ENCODE measurements around the gene GRK4. TPM values are rescaled to one million over a fixed set of nuclear protein-coding genes. Genes with fewer than 3 reads are reported as not detected.

The GRK4 gene
- total and polyA plus RNA-seq, 2 of the 8 experiments (the other 6 are each of a cell fraction or from before 2014, with no cell fraction given), result 0.77 to 1.8 TPM

DNA sequence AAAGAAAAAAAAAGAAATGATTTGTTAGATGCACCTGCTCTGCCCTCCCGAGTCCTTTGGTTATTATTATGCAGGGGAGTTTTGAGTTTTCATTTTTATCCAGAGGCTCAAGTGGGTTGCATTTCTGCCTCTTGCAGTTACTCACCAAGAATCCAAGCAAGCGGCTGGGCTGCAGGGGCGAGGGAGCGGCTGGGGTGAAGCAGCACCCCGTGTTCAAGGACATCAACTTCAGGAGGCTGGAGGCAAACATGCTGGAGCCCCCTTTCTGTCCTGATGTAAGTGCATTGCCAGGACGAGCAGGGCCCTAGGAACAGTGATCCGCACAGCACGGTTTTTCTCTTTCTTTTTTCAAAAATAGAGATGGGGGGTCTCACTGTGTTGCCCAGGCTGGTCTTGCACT is 71.9 kb downstream of the GRK4 start (continued):
- TF ChIP-seq POLR2AphosphoS5 (IDR thresholded peaks at IDR 0.05; ENCODE audit: low read depth, low read length) (no peak), POU5F1 (IDR thresholded peaks at IDR 0.05; ENCODE audit: low read depth, low read length) (no peak)
- TF ChIP-seq, protein P1, sequence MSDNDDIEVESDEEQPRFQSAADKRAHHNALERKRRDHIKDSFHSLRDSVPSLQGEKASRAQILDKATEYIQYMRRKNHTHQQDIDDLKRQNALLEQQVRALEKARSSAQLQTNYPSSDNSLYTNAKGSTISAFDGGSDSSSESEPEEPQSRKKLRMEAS (IDR thresholded peaks at IDR 0.05), result no peak
